Heart left ventricle (tissue), 13 donors: ENCODE data around the gene PELI3.

Experiments
- CTCF ChIP-seq, 12 donors: fragments of 200-600 bp; sonication (generic) in 4 of 12; IDR thresholded peaks; one replicate each; pipeline versions ENCODE4 v1.5.0 to v1.8.0; 2018 to 2022; ENCODE audit warnings: antibody characterized with exemption in 12 of 12, mild to moderate bottlenecking in 5 of 12
- POLR2A ChIP-seq, 2 donors: fragments of 450-650 bp; IDR thresholded peaks; one replicate each; pipeline ENCODE4 v1.6.1; 2017; ENCODE audit warnings: antibody characterized with exemption in 2 of 2, mild to moderate bottlenecking in 2 of 2, moderate library complexity in 2 of 2
- donor health status: ischemic (EF 13 %, LVEDD 7.1; RV severe dilation, severe dysfunction).
- donor health status: DM: no; HTN: yes; CAD: no.
- donor health status: DM: no; HTN: no; CAD: no.
- donor health status: ischemic (EF 25% LVEDD 6.9; RV normal size, moderate dysfunction).
- donor health status: ischemic (EF 25% LVEDD 5.7; RV mildly dilated, moderate dysfunction).
- donor health status: ischemic (EF 35%, LVEDD 5.7; RV mildly dilated, moderate dysfunction).
- donor health status: nonischemic (EF 11% LVEDD 7.7; RV severe dilation, severe dysfunction).
- donor health status: DM: yes; HTN: yes; CAD: no.
- donor health status: PGD.
- donor health status: ischemic (EF 29% LVEDD 5.4; RV normal size, mild dysfunction).
- donor health status: nonischemic (EF 23%, LVEDD 6.1; RV moderate dilation, normal function).

DNA sequence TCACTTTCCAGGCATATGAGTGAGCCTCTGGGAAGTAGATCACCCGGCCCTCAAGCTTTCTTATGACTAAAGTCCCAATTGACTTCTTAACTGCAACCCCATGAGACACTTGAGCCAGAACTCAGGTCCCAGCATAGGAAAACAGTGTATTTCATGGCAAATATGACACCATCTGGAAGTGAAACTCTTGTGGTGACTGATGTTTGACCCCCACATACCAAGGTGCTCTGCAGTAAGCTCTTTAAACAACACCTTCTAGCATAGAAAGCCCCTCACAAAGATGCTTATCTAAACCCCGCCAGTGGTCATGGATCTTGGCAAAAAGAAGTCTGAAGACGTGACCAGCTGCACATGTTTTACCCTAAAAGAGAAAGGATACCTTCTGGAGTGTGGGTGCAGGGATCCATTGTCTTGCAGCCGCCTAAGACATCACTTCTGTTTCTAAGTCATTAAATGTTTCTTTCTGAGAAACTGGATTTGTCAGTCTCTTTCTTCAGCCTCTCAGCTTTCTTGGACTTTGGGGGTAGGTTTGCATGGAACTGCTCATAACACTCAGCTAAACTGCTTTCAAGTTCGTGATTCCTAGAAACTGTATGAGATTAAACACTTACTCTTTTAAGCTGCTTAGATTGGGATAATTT, 7.4 kb upstream of the PELI3 start:
- TF ChIP-seq CTCF (IDR thresholded peaks at IDR 0.05) (no peak), POLR2A (IDR thresholded peaks at IDR 0.05) (no peak)
